HepG2 (cell line): ENCODE measurements around the gene BTG3. TPM values are rescaled to one million over a fixed set of nuclear protein-coding genes. Genes with fewer than 3 reads are reported as not detected.

Source experiments
- FOXP4 ChIP-seq: sonication (generic); formaldehyde crosslinking; IDR thresholded peaks from 2 replicates; pipeline ENCODE4 v1.4.0; 2020; ENCODE audit warnings: missing genetic modification reagents
- JUND ChIP-seq: sonication (generic); formaldehyde crosslinking; IDR thresholded peaks from 2 replicates; pipeline ENCODE4 v1.8.0; 2022; ENCODE audit warnings: mild to moderate bottlenecking, missing genetic modification reagents
- NR2F1 ChIP-seq, 2 experiments: fragments of 450-650 bp in 1 of 2; formaldehyde crosslinking in 1 of 2; IDR thresholded peaks; 2 replicates each; pipeline versions ENCODE4 v1.5.0 to v1.6.1; 2016 to 2020; ENCODE audit warnings: mild to moderate bottlenecking in 1 of 2, missing compliant biosample characterization in 1 of 2, missing genetic modification reagents in 1 of 2, moderate library complexity in 1 of 2
- RARA ChIP-seq: IDR thresholded peaks from 2 replicates; pipeline ENCODE4 v1.6.1; 2016; ENCODE audit warnings: missing genetic modification reagents, missing compliant biosample characterization
- RNF2 ChIP-seq: fragments of 450-650 bp; conservative IDR thresholded peaks from 2 replicates; pipeline ENCODE4 v1.6.1; 2016; ENCODE audit warnings: low read depth
- SRSF4 ChIP-seq: fragments of 200-400 bp; formaldehyde crosslinking; IDR thresholded peaks from one replicate; pipeline ENCODE4 v1.6.1; 2018; ENCODE audit warnings: mild to moderate bottlenecking, low read depth, low read length, moderate library complexity; ENCODE audit not compliant: poor library complexity, severe bottlenecking
- ZNF232 ChIP-seq: sonication (generic); formaldehyde crosslinking; IDR thresholded peaks from 2 replicates; pipeline ENCODE4 v1.4.0; 2020; ENCODE audit warnings: missing genetic modification reagents, borderline replicate concordance
- ZNF318 ChIP-seq: sonication (generic); formaldehyde crosslinking; IDR thresholded peaks from 2 replicates; pipeline ENCODE4 v1.4.0; 2020; ENCODE audit warnings: mild to moderate bottlenecking, missing genetic modification reagents
- ZNF333 ChIP-seq: sonication (generic); formaldehyde crosslinking; IDR thresholded peaks from 2 replicates; pipeline ENCODE4 v1.4.0; 2020; ENCODE audit warnings: mild to moderate bottlenecking, missing genetic modification reagents, borderline replicate concordance
- polyA plus RNA-seq, 8 experiments: library from polyadenylated mRNA; depleted of rRNA in 3 of 8; stranded (reverse) in 7 of 8; unstranded in 1 of 8; fragments of >200 nt; fragmentation: Illumina TruSeq in 4 of 8; extraction: Trizol in 4 of 8; gene quantifications; 2 replicates each; pipeline versions ENCODE4 v1.2.1 to v1.2.3, GENCODE V29; 2011 to 2016; ENCODE audit warnings: low read depth in 4 of 8, missing spikeins in 1 of 8, mixed read lengths in 1 of 8; ENCODE audit not compliant: insufficient read depth in 1 of 8
- total RNA-seq, 5 experiments: library from RNA; depleted of rRNA; stranded (reverse); fragments of >200 nt; fragmentation: Illumina TruSeq; extraction: Trizol; gene quantifications; 2 replicates each; pipeline ENCODE4 v1.2.3, GENCODE V29; 2016; ENCODE audit warnings: low read depth in 1 of 5
- TF ChIP-seq, protein P1 (sequence below): IDR thresholded peaks from 2 replicates; pipeline ENCODE4 v1.6.1; 2016
- TF ChIP-seq, protein P2 (sequence below): sonication (generic); formaldehyde crosslinking; IDR thresholded peaks from 2 replicates; pipeline ENCODE4 v1.5.0; 2020; ENCODE audit warnings: missing genetic modification reagents, mild to moderate bottlenecking, borderline replicate concordance
- TF ChIP-seq, protein P3 (sequence below): sonication (generic); formaldehyde crosslinking; IDR thresholded peaks from 2 replicates; pipeline ENCODE4 v1.4.0; 2020; ENCODE audit warnings: missing genetic modification reagents

BTG3 gene
- total and polyA plus RNA-seq, 2 of the 13 experiments (the other 11 are each of a cell fraction or from before 2014, with no cell fraction given), result 13.9 to 27.4 TPM

- TF ChIP-seq FOXP4 (CRISPR knock-in tag), result no peak
- no peak for TF ChIP-seq RNF2
- TF ChIP-seq ZNF333 (CRISPR knock-in tag), result no peak
- TF ChIP-seq ZNF232 (CRISPR knock-in tag), result no peak
- no peak for TF ChIP-seq JUND
- TF ChIP-seq, protein P1, sequence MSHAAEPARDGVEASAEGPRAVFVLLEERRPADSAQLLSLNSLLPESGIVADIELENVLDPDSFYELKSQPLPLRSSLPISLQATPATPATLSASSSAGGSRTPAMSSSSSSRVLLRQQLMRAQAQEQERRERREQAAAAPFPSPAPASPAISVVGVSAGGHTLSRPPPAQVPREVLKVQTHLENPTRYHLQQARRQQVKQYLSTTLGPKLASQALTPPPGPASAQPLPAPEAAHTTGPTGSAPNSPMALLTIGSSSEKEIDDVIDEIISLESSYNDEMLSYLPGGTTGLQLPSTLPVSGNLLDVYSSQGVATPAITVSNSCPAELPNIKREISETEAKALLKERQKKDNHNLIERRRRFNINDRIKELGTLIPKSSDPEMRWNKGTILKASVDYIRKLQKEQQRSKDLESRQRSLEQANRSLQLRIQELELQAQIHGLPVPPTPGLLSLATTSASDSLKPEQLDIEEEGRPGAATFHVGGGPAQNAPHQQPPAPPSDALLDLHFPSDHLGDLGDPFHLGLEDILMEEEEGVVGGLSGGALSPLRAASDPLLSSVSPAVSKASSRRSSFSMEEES (CRISPR knock-in tag), result no peak; the same call in 1 of the 2 replicates
- TF ChIP-seq, protein P2, sequence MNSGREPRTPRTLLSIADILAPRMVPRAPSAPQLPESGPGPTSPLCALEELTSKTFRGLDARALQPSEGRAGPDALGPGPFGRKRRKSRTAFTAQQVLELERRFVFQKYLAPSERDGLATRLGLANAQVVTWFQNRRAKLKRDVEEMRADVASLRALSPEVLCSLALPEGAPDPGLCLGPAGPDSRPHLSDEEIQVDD (CRISPR knock-in tag), result no peak
- peak; percentile 75 to 95; a peak in 3 of 4 replicates for TF ChIP-seq NR2F1 (CRISPR knock-in tag; IDR thresholded peaks at IDR 0.05)
- no peak for TF ChIP-seq SRSF4
- no peak for TF ChIP-seq ZNF318 (CRISPR knock-in tag)
- TF ChIP-seq RARA (CRISPR knock-in tag), result peak; percentile 83
- TF ChIP-seq, protein P3, sequence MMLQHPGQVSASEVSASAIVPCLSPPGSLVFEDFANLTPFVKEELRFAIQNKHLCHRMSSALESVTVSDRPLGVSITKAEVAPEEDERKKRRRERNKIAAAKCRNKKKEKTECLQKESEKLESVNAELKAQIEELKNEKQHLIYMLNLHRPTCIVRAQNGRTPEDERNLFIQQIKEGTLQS (CRISPR knock-in tag), result no peak
Measured at GRCh38 chr21:17650292-17650691, 37.6 kb upstream of the BTG3 start (continued).
